ENCODE measurements around the gene DENND2C. TPM values are rescaled to one million over a fixed set of nuclear protein-coding genes. Genes with fewer than 3 reads are reported as not detected.

Gene DENND2C
- total RNA-seq, 2 experiments from 2014 or later = 0.50 to 0.91 TPM

DNA sequence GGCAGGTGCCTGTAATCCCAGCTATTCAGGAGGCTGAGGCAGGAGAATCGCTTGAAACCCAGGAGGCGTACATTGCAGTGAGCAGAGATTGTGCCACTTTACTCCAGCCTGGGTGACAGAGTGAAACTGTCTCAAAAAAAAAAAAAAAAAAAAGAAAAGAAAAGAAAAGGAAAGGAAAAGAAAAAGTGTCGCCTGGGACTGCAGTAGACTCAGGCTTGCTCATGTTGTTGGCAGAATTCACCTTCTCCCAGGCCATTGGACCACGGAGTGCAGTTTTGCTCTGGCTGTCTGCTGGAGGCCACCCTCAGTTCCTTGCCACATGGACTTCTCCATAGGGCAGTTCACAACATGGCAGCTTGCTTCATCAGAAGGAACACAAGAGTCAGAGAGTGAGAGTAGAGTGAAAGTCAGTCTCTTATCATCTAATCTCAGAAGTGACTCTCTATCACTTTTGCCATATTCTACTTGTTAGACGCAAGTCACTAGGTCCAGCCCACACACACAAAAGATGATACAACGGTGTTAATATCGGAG, 117.7 kb downstream of the DENND2C start:
- H3K9me3 Mint-ChIP-seq = no peaks in the 10 kb centered on the region
- no peak for DNase-seq
- peaks cover 4% of the 10 kb centered on the region for H3K27me3 Mint-ChIP-seq
- H3K4me1 Mint-ChIP-seq = no peaks in the 10 kb centered on the region
- no peak overlapping the region for H3K4me3 Mint-ChIP-seq
- no peaks in the 10 kb centered on the region for H3K36me3 Mint-ChIP-seq
- no peak overlapping the region for H3K27ac Mint-ChIP-seq

DNA sequence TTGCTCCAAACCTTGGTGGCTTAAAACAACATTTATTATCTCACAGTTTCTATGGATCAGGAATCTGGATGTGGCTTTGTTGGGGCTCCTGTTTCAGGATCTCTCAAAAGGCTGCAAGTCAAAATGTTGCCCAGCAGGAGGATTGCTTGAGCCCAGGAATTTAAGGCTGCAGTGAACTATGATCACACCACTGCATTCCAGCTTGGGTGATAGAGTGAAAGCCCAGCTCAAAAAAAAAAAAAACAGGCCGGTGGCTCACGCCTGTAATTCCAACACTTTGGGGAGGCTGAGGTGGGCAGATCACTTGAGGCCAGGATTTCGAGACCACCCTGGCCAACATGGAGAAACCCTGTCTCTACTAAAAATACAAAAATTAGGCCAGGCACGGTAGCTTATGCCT, 118.4 kb downstream of the DENND2C start:
- no peaks in the 10 kb centered on the region for H3K4me1 Mint-ChIP-seq
- no peaks in the 10 kb centered on the region for H3K36me3 Mint-ChIP-seq
- no peak overlapping the region for H3K27ac Mint-ChIP-seq
- H3K27me3 Mint-ChIP-seq = peaks cover 4% of the 10 kb centered on the region
- no peaks in the 10 kb centered on the region for H3K9me3 Mint-ChIP-seq
- no peak for DNase-seq
- H3K4me3 Mint-ChIP-seq = no peak overlapping the region

DNA sequence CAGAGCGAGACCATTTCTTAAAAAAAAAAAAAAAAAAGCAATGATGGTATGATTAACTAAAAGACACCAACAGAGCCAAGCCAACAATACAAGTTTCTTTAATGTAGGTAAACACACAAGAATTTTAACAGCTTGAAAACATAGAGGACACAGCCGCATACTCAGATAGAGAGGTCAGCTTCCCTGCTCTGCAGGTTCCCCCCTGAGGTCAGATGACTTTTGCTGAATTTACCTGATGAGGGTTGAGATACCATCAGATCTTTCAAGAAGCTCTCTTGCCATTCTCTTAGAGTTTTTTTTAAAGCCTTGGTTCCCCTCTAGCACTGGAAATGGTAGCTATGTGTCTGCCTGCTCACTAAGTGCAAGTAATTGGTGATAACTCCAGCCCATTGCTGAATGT, 119.5 kb downstream of the DENND2C start:
- Mint-ChIP-seq H3K9me3 (no peaks in the 10 kb centered on the region), H3K27me3 (peaks cover 4% of the 10 kb centered on the region), H3K27ac (no peak overlapping the region), H3K4me3 (no peak overlapping the region), H3K4me1 (no peaks in the 10 kb centered on the region), H3K36me3 (no peaks in the 10 kb centered on the region)
- no peak for DNase-seq

DNA sequence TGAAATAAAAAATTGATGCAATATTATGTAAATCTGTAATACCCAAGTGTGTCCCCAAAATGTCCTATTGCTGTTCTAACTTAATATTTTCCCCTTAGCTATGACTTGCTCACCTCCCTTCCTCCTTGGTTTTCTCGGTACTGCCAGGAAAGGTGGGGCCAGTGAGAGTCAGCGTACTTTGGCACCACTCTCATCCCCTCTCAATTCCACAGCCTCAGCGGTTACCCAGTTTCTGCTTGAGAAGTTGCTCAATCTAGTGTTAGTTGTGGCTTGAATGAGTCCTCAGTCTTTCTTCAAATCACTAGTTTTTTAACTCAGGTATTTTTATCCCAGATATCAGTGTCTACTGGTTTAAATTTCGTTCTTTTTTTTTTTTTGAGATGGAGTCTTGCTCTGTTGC, 120.7 kb downstream of the DENND2C start:
- no peak overlapping the region for H3K27ac Mint-ChIP-seq
- H3K9me3 Mint-ChIP-seq = no peaks in the 10 kb centered on the region
- H3K27me3 Mint-ChIP-seq = peaks cover 4% of the 10 kb centered on the region
- H3K36me3 Mint-ChIP-seq = no peaks in the 10 kb centered on the region
- no peak for DNase-seq
- H3K4me3 Mint-ChIP-seq = no peak overlapping the region
- no peaks in the 10 kb centered on the region for H3K4me1 Mint-ChIP-seq

DNA sequence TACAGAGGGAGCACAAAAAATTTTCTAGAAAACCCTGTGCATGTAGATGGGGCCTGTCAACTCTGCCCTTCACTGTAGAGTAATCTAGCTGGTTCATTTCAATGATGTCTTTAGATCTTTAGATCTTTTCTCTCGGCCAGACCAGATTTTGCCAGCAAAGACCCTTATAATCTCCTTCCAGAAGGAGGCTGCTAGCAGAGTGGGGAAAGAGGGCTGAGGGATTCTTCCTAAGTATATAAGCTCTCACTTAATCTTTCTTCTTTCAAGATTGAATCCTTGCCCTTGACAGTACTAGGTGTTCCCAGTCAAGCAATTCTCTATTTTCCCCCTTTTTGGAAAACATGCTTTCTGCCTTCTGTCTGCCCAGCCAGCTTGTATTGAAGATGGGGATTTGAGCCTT, 122.8 kb downstream of the DENND2C start:
- Mint-ChIP-seq H3K27me3 (peaks cover 4% of the 10 kb centered on the region), H3K9me3 (no peaks in the 10 kb centered on the region), H3K36me3 (no peaks in the 10 kb centered on the region), H3K4me3 (no peak overlapping the region), H3K27ac (no peak overlapping the region), H3K4me1 (no peaks in the 10 kb centered on the region)
- no peak for DNase-seq

DNA sequence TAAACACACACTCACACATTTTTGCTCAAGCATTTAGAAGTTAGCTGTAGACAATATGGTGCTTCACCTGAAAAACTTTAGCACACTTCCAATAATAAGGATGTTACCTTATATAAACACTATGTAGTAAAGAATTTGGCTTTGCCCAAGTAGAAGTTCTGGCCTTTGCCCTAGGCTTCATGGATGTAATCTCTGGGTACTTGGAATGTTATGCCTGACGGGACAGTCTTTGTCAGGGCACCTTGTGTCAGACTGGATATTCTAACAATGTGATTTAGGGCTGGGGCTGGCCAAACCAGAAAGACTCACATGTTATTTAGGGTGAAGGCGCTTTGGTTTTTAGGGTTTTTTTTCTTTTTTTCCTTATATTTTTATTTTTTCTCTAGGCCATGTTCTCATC, 124.1 kb downstream of the DENND2C start:
- DNase-seq = no peak
- Mint-ChIP-seq H3K36me3 (no peaks in the 10 kb centered on the region), H3K27me3 (peaks cover under 1% of the 10 kb centered on the region), H3K4me3 (no peak overlapping the region), H3K27ac (no peak overlapping the region), H3K4me1 (no peaks in the 10 kb centered on the region), H3K9me3 (no peaks in the 10 kb centered on the region)

DNA sequence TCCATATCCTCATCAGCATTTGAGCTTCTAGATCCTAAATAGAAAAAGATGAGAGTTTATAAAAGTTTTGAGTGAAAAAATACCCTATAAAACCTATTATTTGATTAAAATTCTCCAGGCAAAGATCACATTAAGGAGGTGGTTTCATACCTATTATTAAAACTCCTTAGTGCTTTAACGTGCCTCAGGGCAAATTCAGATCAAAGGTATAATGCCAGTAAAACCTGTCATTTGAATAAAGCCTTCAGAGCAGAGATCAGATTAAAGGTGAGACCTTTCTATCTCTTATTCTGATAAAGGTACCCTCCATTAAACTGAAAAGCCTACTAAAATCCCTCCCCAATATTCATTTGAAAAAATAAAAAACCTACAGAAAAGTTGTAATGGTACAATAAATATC, 124.5 kb downstream of the DENND2C start:
- Mint-ChIP-seq H3K36me3 (no peaks in the 10 kb centered on the region), H3K4me1 (no peaks in the 10 kb centered on the region), H3K4me3 (no peak overlapping the region), H3K9me3 (no peaks in the 10 kb centered on the region), H3K27me3 (no peaks in the 10 kb centered on the region), H3K27ac (no peak overlapping the region)
- DNase-seq = no peak

DNA sequence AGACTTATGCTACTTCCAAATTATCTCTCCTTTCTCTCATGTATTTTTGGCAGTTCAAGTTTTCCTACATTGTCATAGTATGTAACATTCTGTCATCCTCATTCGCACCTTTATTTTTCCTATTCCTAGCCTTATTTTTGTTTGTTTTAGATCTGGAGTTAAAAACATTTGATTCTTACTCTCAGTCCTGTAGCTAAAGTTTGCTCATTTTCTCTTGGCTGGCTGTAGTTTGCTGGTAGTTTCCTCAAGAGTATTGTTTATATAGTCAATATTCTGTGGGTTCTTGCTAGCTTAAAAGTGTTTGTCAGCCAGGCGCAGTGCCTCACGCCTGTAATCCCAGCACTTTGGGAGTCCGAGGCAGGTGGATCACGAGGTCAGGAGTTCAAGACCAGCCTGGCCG, 129.0 kb downstream of the DENND2C start:
- no peaks in the 10 kb centered on the region for H3K9me3 Mint-ChIP-seq
- H3K27ac Mint-ChIP-seq = no peak overlapping the region
- H3K27me3 Mint-ChIP-seq = no peaks in the 10 kb centered on the region
- H3K4me1 Mint-ChIP-seq = no peaks in the 10 kb centered on the region
- H3K36me3 Mint-ChIP-seq = no peaks in the 10 kb centered on the region
- H3K4me3 Mint-ChIP-seq = no peak overlapping the region
- no peak for DNase-seq

DNA sequence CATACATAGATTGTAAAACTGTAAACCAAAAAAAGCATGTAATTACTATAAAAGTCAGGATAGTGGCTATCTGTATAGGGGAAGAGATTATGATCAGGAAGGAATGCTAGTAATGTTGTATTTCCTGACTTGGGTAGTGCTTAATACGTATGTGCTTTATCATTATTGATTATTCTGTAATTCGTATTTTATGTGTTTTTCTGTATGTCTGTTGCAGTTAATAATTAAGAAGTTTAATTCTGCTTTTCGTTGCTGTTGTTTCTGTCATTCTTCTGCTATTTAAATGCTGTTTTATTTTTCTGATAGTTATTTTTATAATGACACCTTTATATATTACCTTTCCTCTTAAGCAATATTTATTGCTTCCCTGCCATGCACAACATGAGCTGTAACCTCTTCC, 129.6 kb downstream of the DENND2C start:
- Mint-ChIP-seq H3K4me3 (no peak overlapping the region), H3K27me3 (no peaks in the 10 kb centered on the region), H3K36me3 (no peaks in the 10 kb centered on the region), H3K27ac (no peak overlapping the region), H3K4me1 (no peaks in the 10 kb centered on the region), H3K9me3 (no peaks in the 10 kb centered on the region)
- no peak for DNase-seq

DNA sequence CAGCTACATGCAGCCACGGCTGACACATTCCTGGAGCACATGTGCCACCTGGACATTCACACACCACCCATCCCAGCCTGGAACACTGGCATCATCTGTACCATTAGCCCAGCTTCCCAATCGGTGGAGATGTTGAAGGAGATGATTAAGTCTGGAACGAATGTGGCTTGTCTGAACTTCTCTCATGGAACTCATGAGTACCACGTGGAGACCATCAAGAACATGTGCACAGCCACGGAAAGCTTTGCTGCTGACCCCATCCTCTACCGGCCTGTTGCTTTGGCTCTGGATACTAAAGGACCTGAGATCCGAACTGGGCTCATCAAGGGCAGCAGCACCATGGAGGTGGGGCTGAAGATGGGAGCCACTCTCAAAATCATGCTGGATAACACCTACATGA, 133.8 kb downstream of the DENND2C start:
- no peak for DNase-seq
- Mint-ChIP-seq H3K27me3 (no peaks in the 10 kb centered on the region), H3K9me3 (no peaks in the 10 kb centered on the region), H3K4me1 (peaks cover 5% of the 10 kb centered on the region), H3K4me3 (no peak overlapping the region), H3K27ac (no peak overlapping the region), H3K36me3 (no peaks in the 10 kb centered on the region)

DNA sequence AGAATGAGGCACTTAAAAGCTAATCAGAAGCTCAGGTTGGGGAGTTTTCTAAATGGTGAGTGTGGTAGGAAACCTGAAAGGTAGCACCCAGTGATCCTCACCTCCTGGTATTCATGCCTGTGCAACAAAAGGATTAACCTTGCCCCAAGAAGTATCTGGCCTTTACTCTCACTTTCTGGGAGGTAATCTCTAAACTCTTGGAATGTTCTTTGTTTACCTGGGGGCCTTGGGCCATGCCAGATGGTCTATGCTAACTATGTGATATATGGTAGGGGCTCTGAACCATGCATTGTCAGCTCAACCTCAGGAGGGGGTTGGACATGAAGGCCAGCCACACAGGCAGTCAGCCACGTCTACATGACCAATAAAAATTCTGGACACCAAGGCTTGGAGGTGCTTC, 134.4 kb downstream of the DENND2C start:
- DNase-seq = no peak
- H3K36me3 Mint-ChIP-seq = no peaks in the 10 kb centered on the region
- H3K4me1 Mint-ChIP-seq = peaks cover 8% of the 10 kb centered on the region
- no peaks in the 10 kb centered on the region for H3K9me3 Mint-ChIP-seq
- H3K27ac Mint-ChIP-seq = no peak overlapping the region
- H3K27me3 Mint-ChIP-seq = no peaks in the 10 kb centered on the region
- H3K4me3 Mint-ChIP-seq = no peak overlapping the region

Other genes with a start within 250 kb of the DENND2C start
- 10 to 100 TPM; 31.5 to 32.8 TPM for gene TRIM33, start 158.8 kb downstream of the DENND2C start, total RNA-seq
- gene BCAS2, start 88.4 kb downstream of the DENND2C start, total RNA-seq = 10 to 100 TPM; 68.0 to 69.1 TPM
- not detected for gene AMPD1, start 25.5 kb upstream of the DENND2C start, total RNA-seq
- gene NRAS, start 46.7 kb upstream of the DENND2C start, total RNA-seq = 10 to 100 TPM; 67.7 to 69.4 TPM
- gene CSDE1, start 87.9 kb upstream of the DENND2C start, total RNA-seq = 100 to 1,000 TPM; 519 to 530 TPM
- 10 to 100 TPM; 73.3 to 74.9 TPM for gene SIKE1, start 110.6 kb upstream of the DENND2C start, total RNA-seq
- not detected for gene SYCP1, start 184.8 kb upstream of the DENND2C start, total RNA-seq